A673 (cell line): ENCODE results near the gene HMCN2.

Experiments used
- EZH2 ChIP-seq: fragments of 200-600 bp; sonication (generic); IDR thresholded peaks from 2 replicates; pipeline ENCODE4 v1.6.1; 2017; ENCODE audit warnings: borderline replicate concordance, low read depth, mild to moderate bottlenecking, mixed read lengths, antibody characterized with exemption, low read length; ENCODE audit not compliant: poor library complexity, severe bottlenecking
- TF ChIP-seq, protein P1 (sequence below): fragments of 300-800, 200-600 bp; sonication (generic); conservative IDR thresholded peaks from 2 replicates; pipeline ENCODE4 v1.5.1; 2017; ENCODE audit warnings: low read depth, mild to moderate bottlenecking, antibody characterized with exemption, low read length, moderate library complexity, mixed read lengths

DNA sequence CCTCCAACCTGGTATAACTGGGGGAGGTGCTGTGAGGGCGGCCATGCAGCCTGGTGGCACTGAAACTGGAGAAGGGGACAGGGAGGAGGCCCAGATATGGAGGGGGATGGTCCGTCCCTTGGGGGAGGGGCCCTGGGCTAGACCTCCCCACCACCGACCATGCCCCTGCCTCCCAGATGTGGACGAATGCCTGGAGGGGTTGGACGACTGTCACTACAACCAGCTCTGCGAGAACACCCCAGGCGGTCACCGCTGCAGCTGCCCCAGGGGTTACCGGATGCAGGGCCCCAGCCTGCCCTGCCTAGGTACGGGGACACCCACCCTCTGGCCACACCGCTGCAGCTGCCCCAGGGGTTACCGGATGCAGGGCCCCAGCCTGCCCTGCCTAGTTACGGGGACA is 163.8 kb downstream of the HMCN2 start:
- TF ChIP-seq, protein P1, sequence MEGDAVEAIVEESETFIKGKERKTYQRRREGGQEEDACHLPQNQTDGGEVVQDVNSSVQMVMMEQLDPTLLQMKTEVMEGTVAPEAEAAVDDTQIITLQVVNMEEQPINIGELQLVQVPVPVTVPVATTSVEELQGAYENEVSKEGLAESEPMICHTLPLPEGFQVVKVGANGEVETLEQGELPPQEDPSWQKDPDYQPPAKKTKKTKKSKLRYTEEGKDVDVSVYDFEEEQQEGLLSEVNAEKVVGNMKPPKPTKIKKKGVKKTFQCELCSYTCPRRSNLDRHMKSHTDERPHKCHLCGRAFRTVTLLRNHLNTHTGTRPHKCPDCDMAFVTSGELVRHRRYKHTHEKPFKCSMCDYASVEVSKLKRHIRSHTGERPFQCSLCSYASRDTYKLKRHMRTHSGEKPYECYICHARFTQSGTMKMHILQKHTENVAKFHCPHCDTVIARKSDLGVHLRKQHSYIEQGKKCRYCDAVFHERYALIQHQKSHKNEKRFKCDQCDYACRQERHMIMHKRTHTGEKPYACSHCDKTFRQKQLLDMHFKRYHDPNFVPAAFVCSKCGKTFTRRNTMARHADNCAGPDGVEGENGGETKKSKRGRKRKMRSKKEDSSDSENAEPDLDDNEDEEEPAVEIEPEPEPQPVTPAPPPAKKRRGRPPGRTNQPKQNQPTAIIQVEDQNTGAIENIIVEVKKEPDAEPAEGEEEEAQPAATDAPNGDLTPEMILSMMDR = no peak
- TF ChIP-seq EZH2 = no peak
